ENCODE measurements around the gene ANKRD33B. TPM values are rescaled to one million over a fixed set of nuclear protein-coding genes. Genes with fewer than 3 reads are reported as not detected.

Gene ANKRD33B
- total RNA-seq, 2 experiments from 2014 or later = 6.8 to 13.8 TPM

- DNase-seq (no peak), ATAC-seq (no peak)
- CTCF ChIA-PET = interaction anchor here (1.0 kb wide), 1 partner anchor 14 kb away, joined by 4 read pairs; no protein-coding TSS in a partner anchor
- Mint-ChIP-seq H3K4me3 (no peak overlapping the region), H3K9me3 (ENCODE audit: low read depth) (no peaks in the 10 kb centered on the region), H3K4me1 (peaks cover 7% of the 10 kb centered on the region), H3K36me3 (no peaks in the 10 kb centered on the region), H3K27ac (no peak overlapping the region), H3K27me3 (peaks cover 15% of the 10 kb centered on the region)
Measured at GRCh38 chr5:10528827-10529226, 35.0 kb upstream of the ANKRD33B start.

- H3K36me3 Mint-ChIP-seq = no peaks in the 10 kb centered on the region
- no peak overlapping the region for H3K4me3 Mint-ChIP-seq
- CTCF ChIA-PET = no interaction called here
Measured at GRCh38 chr5:10530601-10531320, 33.1 kb upstream of the ANKRD33B start.

GRCh38 chr5:10532421-10532820, 31.4 kb upstream of the ANKRD33B start:
- Mint-ChIP-seq H3K27me3 (peaks cover 26% of the 10 kb centered on the region), H3K27ac (no peak overlapping the region), H3K36me3 (no peaks in the 10 kb centered on the region), H3K4me3 (no peak overlapping the region), H3K9me3 (ENCODE audit: low read depth) (no peaks in the 10 kb centered on the region), H3K4me1 (peaks cover 15% of the 10 kb centered on the region)
- CTCF ChIA-PET = no interaction called here
- ATAC-seq (no peak), DNase-seq (no peak)

More at GRCh38 chr5:10530601-10531320, 33.1 kb upstream of the ANKRD33B start:
- no peak for ATAC-seq
- no peaks in the 10 kb centered on the region for H3K9me3 Mint-ChIP-seq (ENCODE audit: low read depth)
- peaks cover 7% of the 10 kb centered on the region for H3K4me1 Mint-ChIP-seq
- no peak for DNase-seq
- no peak overlapping the region for H3K27ac Mint-ChIP-seq
- H3K27me3 Mint-ChIP-seq = peaks cover 19% of the 10 kb centered on the region

GRCh38 chr5:10533226-10533625, 30.6 kb upstream of the ANKRD33B start:
- no peak for DNase-seq
- H3K4me3 Mint-ChIP-seq = no peak overlapping the region
- no peak for ATAC-seq
- H3K27me3 Mint-ChIP-seq = peaks cover 33% of the 10 kb centered on the region
- no peaks in the 10 kb centered on the region for H3K9me3 Mint-ChIP-seq (ENCODE audit: low read depth)
- CTCF ChIA-PET = no interaction called here
- H3K27ac Mint-ChIP-seq = no peak overlapping the region
- no peaks in the 10 kb centered on the region for H3K36me3 Mint-ChIP-seq
- peaks cover 19% of the 10 kb centered on the region for H3K4me1 Mint-ChIP-seq

GRCh38 chr5:10534561-10535530, 29.0 kb upstream of the ANKRD33B start:
- peaks cover 16% of the 10 kb centered on the region for H3K4me1 Mint-ChIP-seq
- ATAC-seq (no peak), DNase-seq (no peak)
- H3K36me3 Mint-ChIP-seq = no peaks in the 10 kb centered on the region
- no peaks in the 10 kb centered on the region for H3K9me3 Mint-ChIP-seq (ENCODE audit: low read depth)
- CTCF ChIA-PET = no interaction called here
- peaks cover 35% of the 10 kb centered on the region for H3K27me3 Mint-ChIP-seq
- no peak overlapping the region for H3K27ac Mint-ChIP-seq
- no peak overlapping the region for H3K4me3 Mint-ChIP-seq

GRCh38 chr5:10536511-10536910, 27.4 kb upstream of the ANKRD33B start:
- Mint-ChIP-seq H3K27me3 (peaks cover 39% of the 10 kb centered on the region), H3K9me3 (ENCODE audit: low read depth) (no peaks in the 10 kb centered on the region), H3K27ac (no peak overlapping the region), H3K4me1 (peaks cover 16% of the 10 kb centered on the region), H3K4me3 (no peak overlapping the region), H3K36me3 (no peaks in the 10 kb centered on the region)
- ATAC-seq (no peak), DNase-seq (no peak)
- CTCF ChIA-PET = no interaction called here

GRCh38 chr5:10536931-10537579, 26.8 kb upstream of the ANKRD33B start:
- ATAC-seq (peak; percentile 18), DNase-seq (no peak)
- Mint-ChIP-seq H3K27ac (no peak overlapping the region), H3K36me3 (no peaks in the 10 kb centered on the region), H3K9me3 (ENCODE audit: low read depth) (no peaks in the 10 kb centered on the region), H3K4me3 (no peak overlapping the region), H3K4me1 (peaks cover 16% of the 10 kb centered on the region), H3K27me3 (peaks cover 40% of the 10 kb centered on the region)
- CTCF ChIA-PET = no interaction called here

- peak; percentile 29 for ATAC-seq
- Mint-ChIP-seq H3K36me3 (no peaks in the 10 kb centered on the region), H3K27ac (no peak overlapping the region), H3K4me1 (peaks cover 15% of the 10 kb centered on the region), H3K9me3 (ENCODE audit: low read depth) (no peaks in the 10 kb centered on the region), H3K4me3 (no peak overlapping the region), H3K27me3 (peaks cover 41% of the 10 kb centered on the region)
- CTCF ChIA-PET = no interaction called here
- DNase-seq = no peak
Measured at GRCh38 chr5:10537624-10538023, 26.2 kb upstream of the ANKRD33B start.

GRCh38 chr5:10538103-10538788, 25.6 kb upstream of the ANKRD33B start:
- Mint-ChIP-seq H3K9me3 (ENCODE audit: low read depth) (no peaks in the 10 kb centered on the region), H3K27ac (no peak overlapping the region), H3K36me3 (no peaks in the 10 kb centered on the region), H3K27me3 (peaks cover 45% of the 10 kb centered on the region), H3K4me1 (peaks cover 15% of the 10 kb centered on the region), H3K4me3 (no peak overlapping the region)
- CTCF ChIA-PET = no interaction called here
- DNase-seq (no peak), ATAC-seq (no peak)

GRCh38 chr5:10538789-10539686, 24.8 kb upstream of the ANKRD33B start:
- peaks cover 51% of the 10 kb centered on the region for H3K27me3 Mint-ChIP-seq
- ATAC-seq (no peak), DNase-seq (no peak)
- peaks cover 15% of the 10 kb centered on the region for H3K4me1 Mint-ChIP-seq
- H3K9me3 Mint-ChIP-seq (ENCODE audit: low read depth) = no peaks in the 10 kb centered on the region
- CTCF ChIA-PET = no interaction called here
- no peak overlapping the region for H3K27ac Mint-ChIP-seq
- no peaks in the 10 kb centered on the region for H3K36me3 Mint-ChIP-seq
- no peak overlapping the region for H3K4me3 Mint-ChIP-seq

GRCh38 chr5:10539687-10539998, 24.2 kb upstream of the ANKRD33B start:
- no peak overlapping the region for H3K27ac Mint-ChIP-seq
- no peak for DNase-seq
- ATAC-seq = no peak
- peaks cover 53% of the 10 kb centered on the region for H3K27me3 Mint-ChIP-seq
- peaks cover 15% of the 10 kb centered on the region for H3K4me1 Mint-ChIP-seq
- H3K36me3 Mint-ChIP-seq = no peaks in the 10 kb centered on the region
- no peaks in the 10 kb centered on the region for H3K9me3 Mint-ChIP-seq (ENCODE audit: low read depth)
- no peak overlapping the region for H3K4me3 Mint-ChIP-seq
- CTCF ChIA-PET = no interaction called here

GRCh38 chr5:10540036-10540544, 23.8 kb upstream of the ANKRD33B start:
- Mint-ChIP-seq H3K27me3 (peaks cover 50% of the 10 kb centered on the region), H3K36me3 (no peaks in the 10 kb centered on the region)

More at GRCh38 chr5:10540036-10540544, 23.8 kb upstream of the ANKRD33B start:
- Mint-ChIP-seq H3K4me3 (no peak overlapping the region), H3K27ac (no peak overlapping the region), H3K4me1 (peaks cover 15% of the 10 kb centered on the region), H3K9me3 (ENCODE audit: low read depth) (no peaks in the 10 kb centered on the region)
- no peak for ATAC-seq
- DNase-seq = no peak
- CTCF ChIA-PET = no interaction called here

Measured in activated CD8-positive, alpha-beta memory T cell treated with anti-CD3 and anti-CD28 coated beads, Interleukin-2, amount 10 ng/mL, durations not matched to agents 7 days and 5 days (primary cell).